ENCODE measurements around the gene TEKT2. TPM values are rescaled to one million over a fixed set of nuclear protein-coding genes. Genes with fewer than 3 reads are reported as not detected.

TEKT2 gene
- total and polyA plus RNA-seq, 4 donors, result 10.2 to 40.2 (median 16.5) TPM

DNA sequence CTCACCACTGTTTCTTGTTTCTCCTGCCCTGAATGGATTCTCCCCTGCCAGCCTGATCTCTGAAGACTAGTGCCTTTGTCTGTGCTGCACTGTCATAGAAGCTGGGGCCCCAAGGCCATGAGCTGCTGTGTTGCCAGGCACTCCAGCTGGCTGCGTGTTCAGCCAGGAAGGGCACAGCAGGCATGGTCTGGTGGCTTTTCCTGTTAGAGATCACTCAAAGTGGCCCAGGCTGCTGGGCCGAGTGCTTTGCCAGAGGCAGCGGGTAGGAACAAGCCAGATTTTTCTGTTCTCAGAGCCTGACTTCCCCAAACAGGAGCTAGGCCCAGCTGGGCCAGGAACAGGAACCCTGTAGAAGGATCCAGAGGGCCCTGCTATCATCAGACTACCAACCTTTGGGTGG lies 10.0 kb downstream of the TEKT2 start:
- ATAC-seq (ENCODE audit: insufficient read depth, low FRiP score) (no peak), DNase-seq (no peak)
- H3K9me3 ChIP-seq (ENCODE audit: control insufficient read depth in 4 of 4, insufficient read depth in 3 of 4, low read length in 3 of 4), result no peaks in the 10 kb centered on the region
- 73 to 77% methylated on average over 3 of the region's 3 CpGs for whole genome bisulfite sequencing, 2 donors
- peaks cover 4 to 10% (median 7%) of the 10 kb centered on the region in 5 donors for H3K4me1 ChIP-seq (ENCODE audit: control insufficient read depth in 5 of 5, insufficient read depth in 5 of 5, low read length in 5 of 5)
- H3K27me3 ChIP-seq (ENCODE audit: control insufficient read depth in 3 of 3, insufficient read depth in 3 of 3, low read length in 2 of 3), result no peaks in the 10 kb centered on the region
- no peak overlapping the region for H3K9ac ChIP-seq (ENCODE audit: insufficient read depth in 1 of 2, low read length in 2 of 2)
- H3K36me3 ChIP-seq (ENCODE audit: control insufficient read depth in 4 of 4, insufficient read depth in 4 of 4, low read length in 4 of 4), result peaks cover 3 to 50% (median 28%) of the 10 kb centered on the region in 4 donors
- no peak overlapping the region for H3K4me3 ChIP-seq
- no peak overlapping the region for H3K27ac ChIP-seq (ENCODE audit: low read depth in 1 of 2, low read length in 1 of 2)
- TF ChIP-seq, protein P1, sequence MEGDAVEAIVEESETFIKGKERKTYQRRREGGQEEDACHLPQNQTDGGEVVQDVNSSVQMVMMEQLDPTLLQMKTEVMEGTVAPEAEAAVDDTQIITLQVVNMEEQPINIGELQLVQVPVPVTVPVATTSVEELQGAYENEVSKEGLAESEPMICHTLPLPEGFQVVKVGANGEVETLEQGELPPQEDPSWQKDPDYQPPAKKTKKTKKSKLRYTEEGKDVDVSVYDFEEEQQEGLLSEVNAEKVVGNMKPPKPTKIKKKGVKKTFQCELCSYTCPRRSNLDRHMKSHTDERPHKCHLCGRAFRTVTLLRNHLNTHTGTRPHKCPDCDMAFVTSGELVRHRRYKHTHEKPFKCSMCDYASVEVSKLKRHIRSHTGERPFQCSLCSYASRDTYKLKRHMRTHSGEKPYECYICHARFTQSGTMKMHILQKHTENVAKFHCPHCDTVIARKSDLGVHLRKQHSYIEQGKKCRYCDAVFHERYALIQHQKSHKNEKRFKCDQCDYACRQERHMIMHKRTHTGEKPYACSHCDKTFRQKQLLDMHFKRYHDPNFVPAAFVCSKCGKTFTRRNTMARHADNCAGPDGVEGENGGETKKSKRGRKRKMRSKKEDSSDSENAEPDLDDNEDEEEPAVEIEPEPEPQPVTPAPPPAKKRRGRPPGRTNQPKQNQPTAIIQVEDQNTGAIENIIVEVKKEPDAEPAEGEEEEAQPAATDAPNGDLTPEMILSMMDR (IDR thresholded peaks at IDR 0.05; ENCODE audit: control extremely low read depth, extremely low read depth), result no peak

GRCh38 chr1:36094621-36095061 lies 10.7 kb downstream of the TEKT2 start:
- 90 to 94% methylated on average over 8 of the region's 8 CpGs for WGBS, 2 donors
- Histone ChIP-seq H3K9me3 (ENCODE audit: control insufficient read depth in 4 of 4, insufficient read depth in 3 of 4, low read length in 3 of 4) (no peaks in the 10 kb centered on the region), H3K27ac (ENCODE audit: low read depth in 1 of 2, low read length in 1 of 2) (no peak overlapping the region), H3K4me3 (no peak overlapping the region), H3K9ac (ENCODE audit: insufficient read depth in 1 of 2, low read length in 2 of 2) (no peak overlapping the region), H3K4me1 (ENCODE audit: control insufficient read depth in 5 of 5, insufficient read depth in 5 of 5, low read length in 5 of 5) (peaks cover under 1 to 9% (median 4%) of the 10 kb centered on the region in 5 donors), H3K36me3 (ENCODE audit: control insufficient read depth in 4 of 4, insufficient read depth in 4 of 4, low read length in 4 of 4) (peaks cover 3 to 50% (median 28%) of the 10 kb centered on the region in 4 donors), H3K27me3 (ENCODE audit: control insufficient read depth in 3 of 3, insufficient read depth in 3 of 3, low read length in 2 of 3) (no peaks in the 10 kb centered on the region)
- no peak for DNase-seq
- TF ChIP-seq, protein P1 (IDR thresholded peaks at IDR 0.05; ENCODE audit: control extremely low read depth, extremely low read depth), result no peak
- no peak for ATAC-seq (ENCODE audit: insufficient read depth, low FRiP score)

DNA sequence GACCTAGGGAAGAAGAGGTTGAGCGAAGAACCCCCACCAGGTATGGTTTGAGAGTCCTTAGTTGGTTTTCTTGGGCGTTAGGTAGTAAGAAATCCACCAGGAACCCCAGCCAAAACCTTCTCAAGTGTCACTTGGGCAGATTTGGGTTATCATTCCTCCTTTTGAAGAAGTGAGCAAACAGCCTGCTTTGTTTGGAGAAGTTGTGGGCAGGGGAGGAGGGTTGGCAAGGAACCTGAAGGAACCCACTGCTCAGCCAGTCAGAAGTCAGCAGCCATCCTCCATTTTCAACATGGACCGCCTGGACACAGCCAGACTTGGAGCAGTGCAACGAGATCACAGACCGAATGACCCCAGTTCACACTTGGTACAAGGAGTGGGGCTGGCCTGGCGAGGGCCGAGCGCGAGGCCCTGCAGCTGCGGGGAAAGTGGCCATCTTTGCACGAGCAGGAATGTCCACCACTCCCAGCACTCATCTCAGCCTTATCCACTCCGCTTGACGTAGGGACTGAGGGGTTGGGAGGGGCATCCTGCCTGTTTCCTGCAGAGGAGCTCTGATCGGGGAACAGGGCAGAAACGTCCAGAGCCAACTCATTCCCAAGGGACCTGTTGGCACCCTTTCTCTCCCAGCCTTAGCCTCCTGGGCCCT lies 12.0 kb downstream of the TEKT2 start:
- TF ChIP-seq, protein P1 (IDR thresholded peaks at IDR 0.05; ENCODE audit: control extremely low read depth, extremely low read depth), result no peak
- Histone ChIP-seq H3K4me1 (ENCODE audit: control insufficient read depth in 5 of 5, insufficient read depth in 5 of 5, low read length in 5 of 5) (peaks cover 0 to 8% (median 0%) of the 10 kb centered on the region in 5 donors), H3K27ac (ENCODE audit: low read depth in 1 of 2, low read length in 1 of 2) (peak overlapping the region in 1 of 2 donors; percentile 74), H3K27me3 (ENCODE audit: control insufficient read depth in 3 of 3, insufficient read depth in 3 of 3, low read length in 2 of 3) (no peaks in the 10 kb centered on the region), H3K36me3 (ENCODE audit: control insufficient read depth in 4 of 4, insufficient read depth in 4 of 4, low read length in 4 of 4) (peaks cover 3 to 50% (median 27%) of the 10 kb centered on the region in 4 donors), H3K9me3 (ENCODE audit: control insufficient read depth in 4 of 4, insufficient read depth in 3 of 4, low read length in 3 of 4) (no peaks in the 10 kb centered on the region), H3K9ac (ENCODE audit: insufficient read depth in 1 of 2, low read length in 2 of 2) (no peak overlapping the region), H3K4me3 (no peak overlapping the region)
- WGBS, 2 donors, result 46 to 50% methylated on average over 15 of the region's 15 CpGs
- ATAC-seq (ENCODE audit: insufficient read depth, low FRiP score), result no peak
- no peak for DNase-seq
